HUES48 (cell line): ENCODE results near the gene DLX1.
"Not testable (repeated sequence)": the region's sequence is repeated elsewhere in the genome, so short reads cannot be mapped to it uniquely, and the experiment has no call there.

Experiments used
- H3K27ac ChIP-seq: one replicate; pipeline ENCODE4 v1.7.0; 2013; ENCODE audit warnings: low read depth, low read length, inconsistent platforms
- H3K27me3 ChIP-seq: 2 replicates; pipeline ENCODE4 v1.6.1; 2013; ENCODE audit warnings: mild to moderate bottlenecking, low read length; ENCODE audit not compliant: control insufficient read depth, insufficient read depth
- H3K36me3 ChIP-seq: 2 replicates; pipeline ENCODE4 v1.6.1; 2013; ENCODE audit warnings: low read length; ENCODE audit not compliant: control insufficient read depth, insufficient read depth
- H3K4me1 ChIP-seq: 2 replicates; pipeline ENCODE4 v1.6.1; 2013; ENCODE audit warnings: mild to moderate bottlenecking, low read length; ENCODE audit not compliant: control insufficient read depth, insufficient read depth
- H3K4me3 ChIP-seq: 2 replicates; pipeline ENCODE4 v1.5.1; 2013; ENCODE audit warnings: mild to moderate bottlenecking, low read depth, low read length
- H3K9ac ChIP-seq: 2 replicates; pipeline ENCODE4 v1.6.1; 2013; ENCODE audit warnings: mild to moderate bottlenecking, low read depth, low read length, moderate library complexity
- H3K9me3 ChIP-seq: 2 replicates; pipeline ENCODE4 v1.6.1; 2013; ENCODE audit warnings: low read length; ENCODE audit not compliant: control insufficient read depth, insufficient read depth

DLX1 gene

DNA sequence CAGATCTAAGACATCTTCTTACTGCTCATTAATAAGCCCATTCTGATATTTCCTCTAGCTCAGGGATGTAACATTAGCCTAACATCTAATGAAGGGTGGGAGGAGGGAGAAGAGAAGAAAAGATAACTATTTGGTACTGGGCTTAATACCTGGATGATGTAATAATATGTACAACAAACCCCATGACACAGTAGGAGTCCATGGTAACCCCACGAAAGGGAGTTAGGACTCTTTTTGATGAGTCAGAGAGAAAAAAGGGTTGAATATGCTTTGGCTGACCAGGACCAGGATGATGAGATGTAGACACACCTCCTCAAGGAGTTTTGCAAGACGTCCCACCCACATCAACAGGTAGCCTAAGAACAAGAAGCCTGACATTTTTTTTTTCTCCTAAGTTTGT is 51.8 kb downstream of the DLX1 start:
- Histone ChIP-seq H3K27me3 (no peaks in the 10 kb centered on the region), H3K9me3 (no peaks in the 10 kb centered on the region), H3K36me3 (no peaks in the 10 kb centered on the region), H3K4me1 (peaks cover 13% of the 10 kb centered on the region), H3K27ac (no peak overlapping the region), H3K9ac (no peak overlapping the region), H3K4me3 (no peak overlapping the region)

DNA sequence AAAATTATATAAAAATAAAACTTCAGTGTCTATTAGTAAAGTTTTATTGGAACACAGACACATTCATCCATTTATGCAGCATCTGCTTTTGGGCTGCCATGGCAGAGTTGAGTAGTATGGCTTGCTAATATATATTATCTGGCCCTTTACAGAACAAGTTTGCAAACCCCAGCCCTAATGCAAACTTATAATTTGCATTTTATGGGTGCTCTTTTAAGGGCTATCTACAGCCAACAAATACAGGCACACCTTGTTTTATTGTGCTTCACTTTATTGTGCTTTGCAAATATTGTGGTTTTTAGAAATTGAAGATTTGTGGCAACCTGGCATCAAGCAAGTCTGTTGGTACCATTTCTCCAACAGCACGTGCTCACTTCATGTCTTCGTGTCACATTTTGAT is 52.6 kb downstream of the DLX1 start:
- no peak overlapping the region for H3K9ac ChIP-seq
- no peak overlapping the region for H3K4me3 ChIP-seq
- no peaks in the 10 kb centered on the region for H3K9me3 ChIP-seq
- no peak overlapping the region for H3K27ac ChIP-seq
- no peaks in the 10 kb centered on the region for H3K36me3 ChIP-seq
- H3K4me1 ChIP-seq: peaks cover 4% of the 10 kb centered on the region
- no peaks in the 10 kb centered on the region for H3K27me3 ChIP-seq

DNA sequence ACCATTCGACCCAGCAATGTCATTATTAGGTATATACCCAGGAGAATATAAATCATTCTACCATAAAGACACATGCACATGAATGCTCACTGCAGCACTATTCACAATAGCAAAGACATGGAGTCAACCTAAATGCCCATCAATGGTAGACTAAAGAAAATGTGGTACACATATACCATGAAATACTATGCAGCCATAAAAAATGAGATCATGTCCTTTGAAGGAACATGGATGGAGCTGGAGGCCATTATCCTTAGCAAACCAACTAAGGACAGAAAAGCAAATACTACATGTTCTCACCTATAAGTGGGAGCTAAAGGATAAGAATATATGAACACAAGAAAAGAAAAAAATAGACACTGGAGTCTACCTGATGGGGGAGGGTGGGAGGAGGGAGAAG is 53.4 kb downstream of the DLX1 start:
- not testable (repeated sequence) for H3K36me3 ChIP-seq, H3K9me3 ChIP-seq, H3K27me3 ChIP-seq, H3K9ac ChIP-seq, H3K4me1 ChIP-seq, H3K4me3 ChIP-seq, H3K27ac ChIP-seq
